Activated CD4-positive, alpha-beta T cell treated with anti-CD3 and anti-CD28 coated beads, Interleukin-2, amount 50 U/mL, for 48 hours (primary cell): ENCODE results near the gene PTGDR2.

Experiments
- DNase-seq, 2 experiments: peaks; one replicate each; pipeline ENCODE4 v3.0.0-alpha.2; 2020

The PTGDR2 gene

GRCh38 chr11:60874421-60875365, 18.9 kb upstream of the PTGDR2 start:
- DNase-seq, result peak in 1 of 2 experiments; percentile 3

GRCh38 chr11:60873533-60873932, 17.8 kb upstream of the PTGDR2 start:
- DNase-seq, result peak in 1 of 2 experiments; percentile 2

- DNase-seq, result peak in 1 of 2 experiments; percentile 2
These were observed 17.3 kb upstream of the PTGDR2 start for GRCh38 chr11:60872961-60873524.

DNA sequence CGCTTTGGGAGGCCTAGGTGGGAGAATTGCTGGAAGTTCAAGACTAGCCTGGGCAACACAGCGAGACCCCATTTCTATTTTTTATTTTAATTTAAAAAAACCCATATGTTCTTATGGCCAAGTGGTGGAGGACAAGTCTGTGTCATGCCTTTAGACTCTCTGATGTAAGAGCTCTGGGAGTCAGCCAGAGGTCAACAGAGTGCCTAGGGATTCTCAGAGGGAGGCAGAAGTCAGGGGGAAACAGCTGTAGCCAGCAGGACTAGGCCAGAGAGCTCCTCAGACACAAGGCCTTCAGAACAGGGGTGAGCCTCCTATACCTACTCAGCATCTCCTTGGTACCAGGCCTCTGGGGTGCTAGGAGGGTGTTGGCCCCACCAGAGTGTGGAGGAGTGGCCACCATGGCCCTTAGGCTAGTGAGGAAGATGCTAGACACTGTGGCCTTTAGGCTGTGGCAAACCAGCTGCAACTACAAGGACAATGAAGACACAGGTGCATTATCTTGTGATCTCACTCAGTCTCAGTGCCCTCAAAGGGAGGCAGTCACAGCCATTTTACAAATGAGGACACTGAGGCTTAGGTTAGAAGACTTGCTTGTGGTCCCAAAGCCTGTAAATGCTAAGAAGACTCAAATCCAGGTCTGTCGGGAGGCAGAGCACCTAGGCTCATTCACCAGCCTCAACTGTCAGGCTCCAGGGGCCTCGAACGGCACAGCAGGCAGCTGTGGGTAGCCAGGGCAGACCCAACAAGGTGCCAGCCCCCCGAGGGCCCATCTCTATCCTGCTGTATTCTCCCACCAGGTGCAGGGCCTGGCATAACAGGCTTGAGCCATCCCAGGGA, 16.6 kb upstream of the PTGDR2 start:
- peak in 1 of 2 experiments; percentile 2 for DNase-seq

GRCh38 chr11:60871378-60872061, 15.8 kb upstream of the PTGDR2 start:
- peak in 1 of 2 experiments; percentile 3 for DNase-seq

GRCh38 chr11:60870733-60871377, 15.1 kb upstream of the PTGDR2 start:
- DNase-seq, result no peak

DNA sequence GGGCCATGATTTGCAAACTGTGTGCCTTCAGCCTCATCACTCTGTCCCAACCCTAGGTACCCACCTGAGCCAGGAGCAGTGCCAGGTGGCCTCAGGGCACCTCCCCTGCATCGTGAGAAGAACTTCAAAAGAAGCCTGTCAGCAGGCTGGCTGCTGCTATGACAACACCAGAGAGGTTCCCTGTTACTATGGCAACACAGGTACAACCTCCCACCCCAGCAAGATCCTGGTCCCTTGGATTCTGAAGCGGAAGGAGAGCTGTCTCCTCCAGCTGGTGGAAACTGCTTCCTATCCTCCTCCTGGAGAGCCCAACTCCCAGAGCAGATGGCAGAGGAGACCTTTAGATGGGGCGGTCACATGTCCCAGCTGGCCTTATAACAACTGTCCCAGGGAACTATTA, 14.5 kb upstream of the PTGDR2 start:
- peak in 1 of 2 experiments; percentile 2 for DNase-seq

- DNase-seq, result no peak
These were observed 13.7 kb upstream of the PTGDR2 start for GRCh38 chr11:60869451-60869825.

DNA sequence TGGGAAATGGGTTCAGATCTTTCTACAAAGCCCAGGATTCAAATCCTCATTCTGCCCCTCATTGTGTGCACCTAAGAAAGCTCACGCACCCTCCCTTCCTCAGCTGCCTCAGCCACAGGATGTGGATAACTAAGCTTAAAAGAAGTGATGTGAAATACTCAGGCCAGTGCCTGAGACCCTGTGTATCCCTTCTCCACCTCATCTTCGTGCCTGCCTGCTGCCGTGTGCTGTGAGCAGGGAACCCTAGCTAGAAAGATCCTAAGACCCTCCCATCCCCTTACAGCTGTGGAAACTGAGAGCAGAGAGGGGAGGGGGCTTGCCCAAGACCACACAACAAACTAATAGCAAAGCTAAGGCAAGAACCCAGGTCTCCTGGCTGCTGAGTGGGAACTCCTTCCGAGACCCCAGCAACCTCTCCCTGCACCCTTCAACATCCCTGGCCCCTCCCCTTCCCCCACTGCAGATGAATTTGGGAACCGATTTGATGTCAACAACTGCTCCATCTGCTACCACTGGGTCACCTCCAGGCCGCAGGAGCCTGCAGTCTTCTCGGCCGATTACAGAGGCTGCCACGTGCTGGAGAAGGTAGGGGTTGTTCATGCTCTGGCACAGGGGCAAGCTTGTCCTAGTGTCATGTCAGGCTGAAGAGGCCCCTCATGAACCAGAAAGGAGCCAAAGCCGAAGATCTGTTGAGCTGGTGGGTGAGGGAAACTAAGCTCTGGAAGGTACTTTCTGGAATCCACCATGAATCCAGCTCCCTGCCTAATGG, 13.1 kb upstream of the PTGDR2 start:
- DNase-seq, result no peak

DNA sequence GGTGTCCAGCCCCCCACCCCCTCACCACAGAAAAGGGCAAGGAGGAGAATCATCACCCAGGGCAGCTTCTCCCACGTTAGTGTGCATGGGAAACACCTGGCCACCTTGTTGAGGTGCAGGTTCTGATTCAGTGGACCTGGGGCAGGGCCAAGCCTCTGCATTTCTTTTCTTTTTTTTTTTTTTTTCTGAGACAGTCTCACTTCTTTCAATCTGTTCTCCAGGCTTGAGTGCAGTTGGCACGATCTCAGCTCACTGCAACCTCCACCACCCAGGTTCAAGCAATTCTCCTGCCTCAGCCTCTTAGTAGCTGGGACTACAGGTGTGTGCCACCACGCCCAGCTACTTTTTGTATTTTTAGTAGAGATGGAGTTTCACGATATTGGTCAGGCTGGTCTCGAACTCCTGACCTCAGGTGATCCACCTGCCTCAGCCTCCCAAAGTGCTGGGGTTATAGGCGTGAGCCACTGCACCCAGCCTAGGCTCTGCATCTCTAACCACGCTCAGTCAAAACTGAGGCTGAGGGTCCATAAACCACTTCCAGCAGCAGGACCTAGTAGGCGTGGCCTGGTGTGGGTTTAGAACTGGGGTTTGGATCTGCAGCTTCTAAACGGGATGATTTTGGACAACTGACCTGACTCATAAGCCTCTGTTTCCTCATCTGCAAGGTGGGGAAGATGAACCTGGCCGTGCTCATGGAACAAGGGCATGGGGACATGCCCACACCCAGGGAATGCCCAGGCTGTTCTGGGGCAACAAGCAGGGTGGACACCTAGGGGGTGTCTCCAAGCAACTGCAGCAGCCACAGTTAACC, 12.3 kb upstream of the PTGDR2 start:
- DNase-seq, result no peak

DNA sequence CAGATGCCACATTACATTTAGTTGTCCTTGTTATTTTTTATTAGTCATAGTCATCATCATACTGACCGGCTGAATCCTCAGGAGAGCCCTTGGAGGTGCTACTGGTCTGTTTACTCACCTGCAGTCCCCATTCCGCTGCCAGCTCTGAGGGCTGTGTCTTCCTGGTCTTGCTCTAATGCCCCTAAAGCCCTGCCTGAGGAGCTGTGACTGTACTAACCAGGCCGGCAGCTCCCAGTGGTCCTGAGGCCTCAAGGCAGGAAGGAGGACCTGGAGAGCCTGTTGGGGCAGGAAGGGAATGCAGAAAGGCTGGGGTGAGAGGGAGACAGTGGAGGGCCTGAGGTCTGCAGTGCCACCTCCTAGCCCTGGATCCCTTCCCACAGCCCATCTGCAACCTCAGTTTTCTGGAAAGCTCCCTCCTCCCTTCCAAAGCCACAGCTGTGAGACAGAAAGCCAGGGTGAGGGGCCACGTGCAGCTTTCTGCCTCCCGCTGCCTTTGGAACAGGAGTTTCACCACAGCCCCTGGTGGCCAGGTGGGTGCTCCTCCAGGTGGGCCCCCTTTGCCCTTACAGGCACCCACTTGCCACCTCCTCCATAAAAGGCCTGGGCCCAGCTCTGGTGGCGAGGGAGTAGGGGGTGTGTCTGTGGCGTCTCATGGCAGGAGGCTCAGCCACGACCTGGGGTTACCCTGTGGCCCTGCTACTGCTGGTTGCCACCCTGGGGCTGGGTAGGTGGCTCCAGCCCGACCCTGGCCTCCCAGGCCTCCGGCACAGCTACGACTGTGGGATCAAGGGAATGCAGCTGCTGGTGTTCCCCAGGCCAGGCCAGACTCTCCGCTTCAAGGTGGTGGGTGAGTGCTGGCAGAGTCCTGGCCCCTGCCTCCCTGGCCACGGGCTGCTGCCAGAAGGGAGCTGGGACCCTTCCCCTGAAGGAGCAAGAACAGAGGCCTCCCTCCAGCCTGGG, 11.4 kb upstream of the PTGDR2 start, which contains the start of gene ZP1:
TSS of gene ZP1 (plus strand) at position 632 of the 960 bp plus-strand sequence. CDS start at position 652, 20 bp downstream.
- no peak for DNase-seq

DNA sequence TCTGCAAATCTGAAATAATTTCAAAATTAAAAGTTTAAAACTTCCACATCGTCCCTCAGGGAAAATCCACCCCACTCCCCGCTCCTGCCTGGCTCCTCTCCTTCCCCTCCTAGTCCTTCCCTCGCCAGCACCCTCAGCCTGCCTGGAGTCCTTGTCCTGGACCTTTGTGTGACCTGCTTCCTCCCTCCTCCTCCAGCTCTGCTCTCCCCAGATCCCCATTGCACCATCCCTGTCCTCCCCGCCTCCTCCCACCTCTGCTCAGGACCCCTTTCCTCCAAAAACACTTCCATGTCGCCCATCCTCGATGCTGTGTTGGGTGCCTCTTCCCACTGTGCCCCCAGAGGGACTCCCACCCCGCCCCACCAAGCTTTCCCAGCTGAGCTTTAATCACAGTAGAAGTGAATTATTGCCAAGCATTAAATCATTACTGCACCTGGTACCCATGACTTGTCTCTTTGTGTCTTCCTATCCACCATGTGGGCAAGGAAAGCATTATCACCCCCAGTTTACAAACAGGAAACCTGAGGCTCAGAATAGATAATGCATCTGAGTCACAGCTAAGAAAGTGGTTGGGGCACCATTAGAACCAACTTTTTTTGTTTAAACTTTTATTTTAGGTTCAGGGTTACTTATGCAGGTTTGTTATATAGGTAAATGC, 9.2 kb upstream of the PTGDR2 start:
- no peak for DNase-seq

- no peak for DNase-seq
These were observed 8.1 kb upstream of the PTGDR2 start for GRCh38 chr11:60863550-60864521.

GRCh38 chr11:60862171-60862570, 6.4 kb upstream of the PTGDR2 start:
- no peak for DNase-seq

- DNase-seq, result no peak
These were observed 5.2 kb upstream of the PTGDR2 start for GRCh38 chr11:60860943-60861342.

GRCh38 chr11:60859616-60860250, 4.0 kb upstream of the PTGDR2 start:
- no peak for DNase-seq
